ENCODE measurements around the gene VDR. TPM values are rescaled to one million over a fixed set of nuclear protein-coding genes. Genes with fewer than 3 reads are reported as not detected.

The VDR gene
- total and polyA plus RNA-seq, 2 experiments from 2014 or later = 3.2 to 4.9 TPM

DNA sequence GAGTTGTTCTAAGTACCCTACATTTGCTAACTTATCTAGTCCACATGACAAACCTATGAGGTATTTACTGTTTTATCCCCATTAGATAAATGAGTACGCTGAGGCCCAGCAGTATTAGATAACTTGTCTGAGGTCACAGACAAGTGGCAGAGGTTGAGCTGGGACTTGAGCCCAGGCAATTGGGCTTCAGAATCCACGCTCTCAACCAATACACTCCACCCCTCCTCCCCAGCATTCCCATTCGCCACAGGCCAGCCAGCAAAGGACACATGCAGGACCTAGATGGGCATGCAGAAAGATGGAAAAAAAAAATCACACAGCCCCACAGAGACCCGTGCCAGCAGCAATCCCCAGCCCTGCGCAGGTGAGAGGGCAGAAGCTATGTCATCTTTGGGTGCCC is 97.5 kb downstream of the VDR start:
- Histone ChIP-seq H3K27me3 (no peaks in the 10 kb centered on the region), H3K36me3 (replicated peaks; ENCODE audit: insufficient read depth, low read depth) (no peaks in the 10 kb centered on the region), H4K20me1 (ENCODE audit: insufficient read depth, poor library complexity, severe bottlenecking) (peaks cover 51% of the 10 kb centered on the region), H3K79me2 (peaks cover 100% of the 10 kb centered on the region), H3K9me3 (ENCODE audit: low read depth) (no peaks in the 10 kb centered on the region), H3K4me3 (no peak overlapping the region), H3K4me1 (ENCODE audit: insufficient read depth) (peaks cover 52% of the 10 kb centered on the region), H3K4me2 (no peak overlapping the region), H2AFZ (no peak overlapping the region), H3K27ac (peak overlapping the region; percentile 62), H3K9me2 (replicated peaks; ENCODE audit: insufficient read depth) (no peaks in the 10 kb centered on the region)
- WGBS (ENCODE audit: low lambda C conversion rate, missing lambda C conversion rate) = 69% methylated on average over 5 of the region's 5 CpGs
- no peak for DNase-seq (ENCODE audit: low spot score)
- TF ChIP-seq EZH2phosphoT487 (IDR thresholded peaks at IDR 0.05; ENCODE audit: low read depth, severe bottlenecking, unreplicated experiment) (no peak), EZH2 (IDR thresholded peaks at IDR 0.05; ENCODE audit: borderline replicate concordance) (no peak)

DNA sequence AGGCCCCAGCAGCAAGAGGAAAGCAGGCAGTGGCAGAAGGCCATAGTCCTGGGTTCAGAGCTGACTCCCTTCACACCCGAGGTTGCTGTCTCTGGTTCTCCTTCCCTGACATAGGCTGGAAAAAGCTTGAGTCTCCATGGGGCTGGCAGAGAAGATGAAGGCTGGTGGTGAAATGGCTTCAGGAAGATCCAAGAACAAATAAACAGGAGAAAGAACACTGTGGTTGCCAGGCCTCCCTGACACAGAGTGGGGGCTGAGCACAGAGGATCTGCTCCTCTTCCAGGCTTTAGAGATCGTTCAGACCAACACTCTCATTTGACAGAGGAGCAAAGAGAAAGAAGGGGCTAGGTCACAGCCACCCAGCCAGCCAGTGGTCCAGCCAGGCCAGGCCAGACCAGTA is 99.4 kb downstream of the VDR start:
- TF ChIP-seq, protein P1, sequence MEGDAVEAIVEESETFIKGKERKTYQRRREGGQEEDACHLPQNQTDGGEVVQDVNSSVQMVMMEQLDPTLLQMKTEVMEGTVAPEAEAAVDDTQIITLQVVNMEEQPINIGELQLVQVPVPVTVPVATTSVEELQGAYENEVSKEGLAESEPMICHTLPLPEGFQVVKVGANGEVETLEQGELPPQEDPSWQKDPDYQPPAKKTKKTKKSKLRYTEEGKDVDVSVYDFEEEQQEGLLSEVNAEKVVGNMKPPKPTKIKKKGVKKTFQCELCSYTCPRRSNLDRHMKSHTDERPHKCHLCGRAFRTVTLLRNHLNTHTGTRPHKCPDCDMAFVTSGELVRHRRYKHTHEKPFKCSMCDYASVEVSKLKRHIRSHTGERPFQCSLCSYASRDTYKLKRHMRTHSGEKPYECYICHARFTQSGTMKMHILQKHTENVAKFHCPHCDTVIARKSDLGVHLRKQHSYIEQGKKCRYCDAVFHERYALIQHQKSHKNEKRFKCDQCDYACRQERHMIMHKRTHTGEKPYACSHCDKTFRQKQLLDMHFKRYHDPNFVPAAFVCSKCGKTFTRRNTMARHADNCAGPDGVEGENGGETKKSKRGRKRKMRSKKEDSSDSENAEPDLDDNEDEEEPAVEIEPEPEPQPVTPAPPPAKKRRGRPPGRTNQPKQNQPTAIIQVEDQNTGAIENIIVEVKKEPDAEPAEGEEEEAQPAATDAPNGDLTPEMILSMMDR (IDR thresholded peaks at IDR 0.05; ENCODE audit: poor library complexity) = no peak
- TF ChIP-seq EZH2 (IDR thresholded peaks at IDR 0.05; ENCODE audit: borderline replicate concordance) = no peak
- H3K27me3 ChIP-seq = no peaks in the 10 kb centered on the region
- peak overlapping the region; percentile 11 for H3K27ac ChIP-seq
- no peak overlapping the region for H2AFZ ChIP-seq
- peaks cover 37% of the 10 kb centered on the region for H3K4me1 ChIP-seq (ENCODE audit: insufficient read depth)
- no peaks in the 10 kb centered on the region for H3K9me2 ChIP-seq (replicated peaks; ENCODE audit: insufficient read depth)
- peaks cover 100% of the 10 kb centered on the region for H3K79me2 ChIP-seq
- H4K20me1 ChIP-seq (ENCODE audit: insufficient read depth, poor library complexity, severe bottlenecking) = peaks cover 63% of the 10 kb centered on the region
- H3K36me3 ChIP-seq (replicated peaks; ENCODE audit: insufficient read depth, low read depth) = no peaks in the 10 kb centered on the region
- 60% methylated on average over 2 of the region's 2 CpGs for WGBS (ENCODE audit: low lambda C conversion rate, missing lambda C conversion rate)
- no peak overlapping the region for H3K4me2 ChIP-seq
- no peak overlapping the region for H3K4me3 ChIP-seq
- DNase-seq (ENCODE audit: low spot score) = no peak
- H3K9me3 ChIP-seq (ENCODE audit: low read depth) = no peaks in the 10 kb centered on the region

DNA sequence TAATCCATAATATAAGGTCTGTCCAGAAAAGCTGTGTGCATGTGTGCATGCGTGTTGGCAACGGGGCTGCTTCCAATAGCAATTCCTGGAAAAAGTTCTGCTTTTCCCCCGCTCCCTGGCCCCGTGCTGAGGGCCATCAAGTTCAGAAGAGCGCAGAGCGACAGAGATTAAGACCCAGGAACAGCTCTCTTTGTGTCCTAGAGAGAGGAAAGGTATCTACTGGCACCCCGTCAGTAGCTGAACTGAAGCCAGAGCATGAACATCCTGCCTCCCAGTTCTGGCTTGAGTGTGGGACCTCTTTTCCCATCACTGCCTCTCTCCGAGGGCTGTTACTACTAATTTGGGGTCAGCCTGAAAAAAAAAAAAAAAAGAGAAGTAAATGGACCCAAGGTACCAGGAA is 100.6 kb downstream of the VDR start:
- Histone ChIP-seq H3K27ac (no peak overlapping the region), H2AFZ (no peak overlapping the region), H3K4me2 (no peak overlapping the region), H3K4me3 (no peak overlapping the region), H3K27me3 (no peaks in the 10 kb centered on the region), H3K4me1 (ENCODE audit: insufficient read depth) (peaks cover 37% of the 10 kb centered on the region), H4K20me1 (ENCODE audit: insufficient read depth, poor library complexity, severe bottlenecking) (peaks cover 68% of the 10 kb centered on the region), H3K9me2 (replicated peaks; ENCODE audit: insufficient read depth) (no peaks in the 10 kb centered on the region), H3K36me3 (replicated peaks; ENCODE audit: insufficient read depth, low read depth) (no peaks in the 10 kb centered on the region), H3K9me3 (ENCODE audit: low read depth) (no peaks in the 10 kb centered on the region), H3K79me2 (peaks cover 93% of the 10 kb centered on the region)
- TF ChIP-seq EZH2phosphoT487 (IDR thresholded peaks at IDR 0.05; ENCODE audit: low read depth, severe bottlenecking, unreplicated experiment) = no peak
- TF ChIP-seq, protein P1 (IDR thresholded peaks at IDR 0.05; ENCODE audit: poor library complexity) = no peak
- no peak for TF ChIP-seq EZH2 (IDR thresholded peaks at IDR 0.05; ENCODE audit: borderline replicate concordance)
- no peak for DNase-seq (ENCODE audit: low spot score)
- 92% methylated on average over 8 of the region's 8 CpGs for WGBS (ENCODE audit: low lambda C conversion rate, missing lambda C conversion rate)

DNA sequence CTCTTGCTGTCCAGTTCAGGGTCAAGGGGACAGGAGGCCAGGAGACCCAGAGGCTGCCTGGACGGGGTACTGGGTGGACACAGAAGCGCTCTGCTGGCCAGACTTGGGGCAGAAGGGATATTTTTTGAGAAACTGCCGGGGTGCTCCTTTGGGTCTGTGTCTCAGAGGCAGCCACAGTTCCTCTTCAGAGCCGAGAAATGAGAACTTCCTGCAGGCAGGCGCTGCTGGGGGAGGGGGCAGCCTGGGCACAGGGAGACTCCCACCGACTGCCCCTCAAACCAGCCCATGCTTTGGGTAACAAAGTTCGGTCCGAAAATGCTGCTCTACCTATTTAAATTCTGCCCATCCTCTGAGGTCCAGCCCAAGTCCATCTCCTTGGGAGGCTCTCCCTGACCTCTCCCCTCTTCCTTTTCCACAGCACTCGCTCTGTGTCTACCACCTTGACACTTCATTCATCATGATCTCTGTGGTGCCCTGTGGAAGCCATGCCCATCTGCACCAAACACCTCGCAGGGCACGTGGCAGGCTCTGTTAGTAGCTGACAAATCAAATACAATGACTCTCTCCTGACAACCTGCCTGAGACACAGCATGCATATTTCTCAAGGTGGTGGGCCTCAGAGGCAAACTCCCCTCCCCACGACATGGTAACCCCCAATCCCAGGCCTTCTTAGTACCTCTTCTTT is 101.5 kb downstream of the VDR start:
- no peaks in the 10 kb centered on the region for H3K36me3 ChIP-seq (replicated peaks; ENCODE audit: insufficient read depth, low read depth)
- TF ChIP-seq EZH2 (IDR thresholded peaks at IDR 0.05; ENCODE audit: borderline replicate concordance) (no peak), EZH2phosphoT487 (IDR thresholded peaks at IDR 0.05; ENCODE audit: low read depth, severe bottlenecking, unreplicated experiment) (no peak)
- TF ChIP-seq, protein P1 (IDR thresholded peaks at IDR 0.05; ENCODE audit: poor library complexity) = no peak
- no peak overlapping the region for H2AFZ ChIP-seq
- 89% methylated on average over 12 of the region's 12 CpGs for WGBS (ENCODE audit: low lambda C conversion rate, missing lambda C conversion rate)
- no peaks in the 10 kb centered on the region for H3K27me3 ChIP-seq
- no peaks in the 10 kb centered on the region for H3K9me3 ChIP-seq (ENCODE audit: low read depth)
- no peak overlapping the region for H3K4me3 ChIP-seq
- no peak overlapping the region for H3K27ac ChIP-seq
- H3K9me2 ChIP-seq (replicated peaks; ENCODE audit: insufficient read depth) = no peaks in the 10 kb centered on the region
- DNase-seq (ENCODE audit: low spot score) = no peak
- peaks cover 30% of the 10 kb centered on the region for H3K4me1 ChIP-seq (ENCODE audit: insufficient read depth)
- peaks cover 64% of the 10 kb centered on the region for H4K20me1 ChIP-seq (ENCODE audit: insufficient read depth, poor library complexity, severe bottlenecking)
- no peak overlapping the region for H3K4me2 ChIP-seq
- H3K79me2 ChIP-seq = peaks cover 85% of the 10 kb centered on the region
